Neural cell (in vitro differentiated cells): ENCODE measurements around the gene MAP3K5. TPM values are rescaled to one million over a fixed set of nuclear protein-coding genes. Genes with fewer than 3 reads are reported as not detected.
"Not testable (repeated sequence)": the region's sequence is repeated elsewhere in the genome, so short reads cannot be mapped to it uniquely, and the experiment has no call there.

ENCODE experiments used
- H2AFZ ChIP-seq: fragments of 200-600, 300-800 bp; sonication (generic), shearing (Covaris generic); 2 replicates; pipeline ENCODE4 v1.6.0; 2014; ENCODE audit warnings: low read depth, mild to moderate bottlenecking, antibody characterized with exemption, low read length, moderate library complexity
- H3F3A ChIP-seq: fragments of 200-600 bp; shearing (Covaris generic); 2 replicates; pipeline ENCODE4 v1.6.1; 2016; ENCODE audit warnings: mild to moderate bottlenecking, moderate library complexity, mixed read lengths, antibody characterized with exemption, low read length; ENCODE audit not compliant: insufficient read depth, poor library complexity, severe bottlenecking
- H3K27ac ChIP-seq: fragments of 200-600, 300-800 bp; sonication (generic), shearing (Covaris generic); 2 replicates; pipeline ENCODE4 v1.5.1; 2014; ENCODE audit warnings: mild to moderate bottlenecking, low read length, moderate library complexity
- H3K27me3 ChIP-seq: fragments of 300-800, 200-600 bp; sonication (generic), shearing (Covaris generic); 2 replicates; pipeline ENCODE4 v1.6.0; 2014; ENCODE audit warnings: mild to moderate bottlenecking, low read depth, low read length, moderate library complexity; ENCODE audit not compliant: insufficient read depth
- H3K36me3 ChIP-seq: fragments of 300-800, 200-600 bp; sonication (generic), shearing (Covaris generic); 2 replicates; pipeline ENCODE4 v1.5.1; 2014; ENCODE audit warnings: mild to moderate bottlenecking, antibody characterized with exemption, low read length, moderate library complexity; ENCODE audit not compliant: insufficient read depth
- H3K4me2 ChIP-seq: fragments of 300-800, 200-600 bp; sonication (generic), shearing (Covaris generic); 2 replicates; pipeline ENCODE4 v1.6.0; 2014; ENCODE audit warnings: mild to moderate bottlenecking, low read length
- H3K4me3 ChIP-seq: fragments of 300-800, 200-600 bp; sonication (generic), shearing (Covaris generic); 2 replicates; pipeline ENCODE4 v1.5.1; 2014; ENCODE audit warnings: mild to moderate bottlenecking, low read length, moderate library complexity
- H3K79me2 ChIP-seq: fragments of 200-600 bp; shearing (Covaris generic); replicated peaks from 2 replicates; pipeline ENCODE4 v1.6.0; 2014; ENCODE audit warnings: mild to moderate bottlenecking, low read length, moderate library complexity; ENCODE audit not compliant: insufficient read depth
- H3K9ac ChIP-seq: fragments of 300-800, 200-600 bp; sonication (generic), shearing (Covaris generic); 2 replicates; pipeline ENCODE4 v1.6.1; 2016; ENCODE audit warnings: mild to moderate bottlenecking, low read length, mixed read lengths
- H3K9me2 ChIP-seq: fragments of 200-600 bp; shearing (Covaris generic); 2 replicates; pipeline ENCODE4 v1.6.1; 2016; ENCODE audit warnings: mild to moderate bottlenecking, low read length, mixed read lengths; ENCODE audit not compliant: insufficient read depth
- H3K9me3 ChIP-seq: fragments of 200-600, 300-800 bp; sonication (generic), shearing (Covaris generic); 2 replicates; pipeline ENCODE4 v1.6.1; 2016; ENCODE audit warnings: mild to moderate bottlenecking, mixed run types, low read length, moderate library complexity, mixed read lengths
- H4K20me1 ChIP-seq: fragments of 200-600 bp; shearing (Covaris generic); 2 replicates; pipeline ENCODE4 v1.6.1; 2016; ENCODE audit warnings: mild to moderate bottlenecking, mixed run types; ENCODE audit not compliant: insufficient read depth
- EP300 ChIP-seq: fragments of 450-650 bp; conservative IDR thresholded peaks from 2 replicates; pipeline ENCODE4 v1.6.1; 2014; ENCODE audit warnings: antibody characterized with exemption, mild to moderate bottlenecking, moderate library complexity; ENCODE audit not compliant: poor library complexity, severe bottlenecking
- EZH2 ChIP-seq: fragments of 200-600, 300-800 bp; shearing (Covaris generic), sonication (generic); IDR thresholded peaks from 2 replicates; pipeline ENCODE4 v1.6.1; 2014; ENCODE audit warnings: antibody characterized with exemption, low read length, borderline replicate concordance, mild to moderate bottlenecking; ENCODE audit not compliant: insufficient read depth, poor library complexity, severe bottlenecking
- MXI1 ChIP-seq: fragments of 450-650 bp; conservative IDR thresholded peaks from 2 replicates; pipeline ENCODE4 v1.6.1; 2014; ENCODE audit warnings: antibody characterized with exemption, mild to moderate bottlenecking; ENCODE audit not compliant: poor library complexity, severe bottlenecking
- POLR2AphosphoS5 ChIP-seq: IDR thresholded peaks from 2 replicates; pipeline ENCODE4 v1.6.1; 2012
- RAD21 ChIP-seq: fragments of 450-650 bp; conservative IDR thresholded peaks from 2 replicates; pipeline ENCODE4 v1.6.1; 2014; ENCODE audit warnings: antibody characterized with exemption, mild to moderate bottlenecking, moderate library complexity
- REST ChIP-seq: IDR thresholded peaks from 2 replicates; pipeline ENCODE4 v1.6.1; 2012; ENCODE audit warnings: borderline replicate concordance
- SMC3 ChIP-seq: fragments of 450-650 bp; conservative IDR thresholded peaks from 2 replicates; pipeline ENCODE4 v1.6.1; 2014; ENCODE audit warnings: antibody characterized with exemption, mild to moderate bottlenecking, moderate library complexity; ENCODE audit not compliant: poor library complexity
- TAF1 ChIP-seq: IDR thresholded peaks from 2 replicates; pipeline ENCODE4 v1.6.1; 2012; ENCODE audit warnings: low read depth
- polyA plus RNA-seq: library from polyadenylated mRNA; depleted of rRNA; stranded (reverse); fragments of >200 nt; gene quantifications from 2 replicates; pipeline ENCODE4 v1.2.3, GENCODE V29; 2014
- TF ChIP-seq, protein P1 (sequence below): fragments of 450-650 bp; IDR thresholded peaks from 2 replicates; pipeline ENCODE4 v1.5.1; 2014; ENCODE audit warnings: antibody characterized with exemption, mild to moderate bottlenecking, moderate library complexity; ENCODE audit not compliant: poor library complexity, severe bottlenecking

Gene MAP3K5
- polyA plus RNA-seq, 1 donor from 2014 or later: 2.0 TPM

GRCh38 chr6:136695412-136695811 lies 96.9 kb downstream of the MAP3K5 start:
- no peaks in the 10 kb centered on the region for H3K36me3 ChIP-seq
- no peaks in the 10 kb centered on the region for H3K9me2 ChIP-seq
- no peaks in the 10 kb centered on the region for H3K79me2 ChIP-seq
- H3K9ac ChIP-seq: no peak overlapping the region
- no peak for TF ChIP-seq POLR2AphosphoS5
- no peaks in the 10 kb centered on the region for H3K9me3 ChIP-seq
- H4K20me1 ChIP-seq: no peaks in the 10 kb centered on the region
- no peak overlapping the region for H3K27ac ChIP-seq
- H3K27me3 ChIP-seq: no peaks in the 10 kb centered on the region
- no peaks in the 10 kb centered on the region for H3F3A ChIP-seq
- H2AFZ ChIP-seq: no peak overlapping the region
- H3K4me2 ChIP-seq: no peak overlapping the region
- no peak overlapping the region for H3K4me3 ChIP-seq

GRCh38 chr6:136693090-136693489 lies 99.2 kb downstream of the MAP3K5 start:
- Histone ChIP-seq H3K4me2 (no peak overlapping the region), H3K9me3 (no peaks in the 10 kb centered on the region), H2AFZ (no peak overlapping the region), H3K9ac (no peak overlapping the region), H4K20me1 (no peaks in the 10 kb centered on the region), H3K27ac (no peak overlapping the region), H3F3A (no peaks in the 10 kb centered on the region), H3K4me3 (no peak overlapping the region), H3K36me3 (no peaks in the 10 kb centered on the region), H3K79me2 (no peaks in the 10 kb centered on the region), H3K27me3 (no peaks in the 10 kb centered on the region), H3K9me2 (no peaks in the 10 kb centered on the region)
- no peak for TF ChIP-seq MXI1
- TF ChIP-seq REST: no peak
- TF ChIP-seq POLR2AphosphoS5: no peak
- TF ChIP-seq TAF1: no peak
- no peak for TF ChIP-seq EZH2
- TF ChIP-seq RAD21: no peak
- TF ChIP-seq EP300: no peak
- TF ChIP-seq, protein P1, sequence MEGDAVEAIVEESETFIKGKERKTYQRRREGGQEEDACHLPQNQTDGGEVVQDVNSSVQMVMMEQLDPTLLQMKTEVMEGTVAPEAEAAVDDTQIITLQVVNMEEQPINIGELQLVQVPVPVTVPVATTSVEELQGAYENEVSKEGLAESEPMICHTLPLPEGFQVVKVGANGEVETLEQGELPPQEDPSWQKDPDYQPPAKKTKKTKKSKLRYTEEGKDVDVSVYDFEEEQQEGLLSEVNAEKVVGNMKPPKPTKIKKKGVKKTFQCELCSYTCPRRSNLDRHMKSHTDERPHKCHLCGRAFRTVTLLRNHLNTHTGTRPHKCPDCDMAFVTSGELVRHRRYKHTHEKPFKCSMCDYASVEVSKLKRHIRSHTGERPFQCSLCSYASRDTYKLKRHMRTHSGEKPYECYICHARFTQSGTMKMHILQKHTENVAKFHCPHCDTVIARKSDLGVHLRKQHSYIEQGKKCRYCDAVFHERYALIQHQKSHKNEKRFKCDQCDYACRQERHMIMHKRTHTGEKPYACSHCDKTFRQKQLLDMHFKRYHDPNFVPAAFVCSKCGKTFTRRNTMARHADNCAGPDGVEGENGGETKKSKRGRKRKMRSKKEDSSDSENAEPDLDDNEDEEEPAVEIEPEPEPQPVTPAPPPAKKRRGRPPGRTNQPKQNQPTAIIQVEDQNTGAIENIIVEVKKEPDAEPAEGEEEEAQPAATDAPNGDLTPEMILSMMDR: no peak
- TF ChIP-seq SMC3: no peak

- not testable (repeated sequence) for H3K4me3 ChIP-seq, H3K36me3 ChIP-seq, H2AFZ ChIP-seq, H3K9ac ChIP-seq, H3F3A ChIP-seq, H3K9me2 ChIP-seq, H4K20me1 ChIP-seq, H3K4me2 ChIP-seq, H3K79me2 ChIP-seq, H3K27ac ChIP-seq, H3K27me3 ChIP-seq, H3K9me3 ChIP-seq
Observed at GRCh38 chr6:136687894-136688293, 104.4 kb downstream of the MAP3K5 start.
